ENCODE measurements around the gene IDH3G.

DNA sequence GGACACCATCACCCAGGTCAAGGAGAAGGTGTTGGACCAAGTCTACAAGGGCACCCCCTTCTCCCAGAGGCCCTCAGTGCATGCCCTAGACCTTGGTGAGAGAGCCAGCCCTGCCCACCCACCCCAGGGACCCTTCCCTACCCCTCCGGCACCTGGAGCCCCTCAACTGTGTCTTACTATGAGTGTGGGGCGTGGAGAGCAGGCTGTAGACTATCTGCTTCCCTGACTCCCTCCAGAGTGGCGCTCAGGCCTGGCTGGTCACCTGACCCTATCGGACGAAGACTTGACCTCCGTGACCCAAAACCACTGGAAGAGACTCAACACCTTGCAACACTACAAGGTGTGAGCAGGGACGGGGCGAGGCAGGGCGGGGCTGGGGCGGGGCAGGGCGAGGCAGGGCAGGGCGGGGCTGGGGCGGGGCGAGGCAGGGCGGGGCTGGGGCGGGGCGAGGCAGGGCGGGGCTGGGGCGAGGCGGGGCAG lies 18.0 kb downstream of the IDH3G start:
- TF ChIP-seq POLR2A (IDR thresholded peaks at IDR 0.05): no peak
- TF ChIP-seq, protein P1, sequence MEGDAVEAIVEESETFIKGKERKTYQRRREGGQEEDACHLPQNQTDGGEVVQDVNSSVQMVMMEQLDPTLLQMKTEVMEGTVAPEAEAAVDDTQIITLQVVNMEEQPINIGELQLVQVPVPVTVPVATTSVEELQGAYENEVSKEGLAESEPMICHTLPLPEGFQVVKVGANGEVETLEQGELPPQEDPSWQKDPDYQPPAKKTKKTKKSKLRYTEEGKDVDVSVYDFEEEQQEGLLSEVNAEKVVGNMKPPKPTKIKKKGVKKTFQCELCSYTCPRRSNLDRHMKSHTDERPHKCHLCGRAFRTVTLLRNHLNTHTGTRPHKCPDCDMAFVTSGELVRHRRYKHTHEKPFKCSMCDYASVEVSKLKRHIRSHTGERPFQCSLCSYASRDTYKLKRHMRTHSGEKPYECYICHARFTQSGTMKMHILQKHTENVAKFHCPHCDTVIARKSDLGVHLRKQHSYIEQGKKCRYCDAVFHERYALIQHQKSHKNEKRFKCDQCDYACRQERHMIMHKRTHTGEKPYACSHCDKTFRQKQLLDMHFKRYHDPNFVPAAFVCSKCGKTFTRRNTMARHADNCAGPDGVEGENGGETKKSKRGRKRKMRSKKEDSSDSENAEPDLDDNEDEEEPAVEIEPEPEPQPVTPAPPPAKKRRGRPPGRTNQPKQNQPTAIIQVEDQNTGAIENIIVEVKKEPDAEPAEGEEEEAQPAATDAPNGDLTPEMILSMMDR (IDR thresholded peaks at IDR 0.05): no peak
